ENCODE data around the gene GPBP1.
A peak's percentile ranks its signal among the peaks of the same experiment; 100 is the strongest.
"Not testable (repeated sequence)": the region's sequence is repeated elsewhere in the genome, so short reads cannot be mapped to it uniquely, and the experiment has no call there.

Gene GPBP1

DNA sequence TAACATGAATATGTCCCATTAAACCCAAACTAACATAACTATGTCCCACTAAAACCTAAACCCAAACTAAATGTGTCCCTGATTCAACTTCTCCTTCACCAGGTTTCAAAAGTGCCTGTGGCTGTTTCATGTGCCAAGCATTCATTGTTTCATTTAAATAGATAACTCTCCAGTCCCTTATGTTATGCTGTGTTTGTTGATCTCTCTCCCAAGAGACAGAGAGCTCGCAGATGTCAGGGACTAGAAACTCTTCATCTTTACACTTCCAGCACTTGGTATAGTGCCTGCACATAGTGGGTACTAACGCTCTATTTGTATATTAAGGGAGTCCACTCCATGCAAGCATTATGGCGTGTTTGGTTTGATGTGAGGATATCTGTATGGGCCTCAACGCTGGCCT lies 118.0 kb downstream of the GPBP1 start:
- no peak for DNase-seq (ENCODE audit: low read depth)

DNA sequence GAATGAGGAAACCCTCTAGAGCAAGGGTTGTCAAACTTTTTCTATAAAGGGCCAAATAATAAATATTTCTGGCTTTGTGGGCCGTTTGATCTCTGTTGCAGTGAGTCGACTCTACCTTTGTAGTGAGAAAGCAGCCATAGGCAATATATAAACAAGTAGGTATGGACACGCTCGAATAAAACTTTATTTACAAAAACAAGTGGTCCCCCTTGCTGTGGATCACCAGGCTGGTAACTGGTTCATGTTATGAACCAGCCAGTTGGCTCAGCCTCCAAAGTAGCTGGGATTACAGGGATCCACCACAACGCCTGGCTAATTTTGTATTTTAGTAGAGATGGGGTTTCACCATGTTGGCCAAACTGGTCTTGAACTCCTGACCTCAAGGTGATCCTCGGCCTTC lies 118.5 kb downstream of the GPBP1 start:
- DNase-seq (ENCODE audit: low read depth), result no peak

- DNase-seq (ENCODE audit: low read depth), result peak; percentile 77
These were observed 124.6 kb downstream of the GPBP1 start for GRCh38 chr5:57298295-57298984.

DNA sequence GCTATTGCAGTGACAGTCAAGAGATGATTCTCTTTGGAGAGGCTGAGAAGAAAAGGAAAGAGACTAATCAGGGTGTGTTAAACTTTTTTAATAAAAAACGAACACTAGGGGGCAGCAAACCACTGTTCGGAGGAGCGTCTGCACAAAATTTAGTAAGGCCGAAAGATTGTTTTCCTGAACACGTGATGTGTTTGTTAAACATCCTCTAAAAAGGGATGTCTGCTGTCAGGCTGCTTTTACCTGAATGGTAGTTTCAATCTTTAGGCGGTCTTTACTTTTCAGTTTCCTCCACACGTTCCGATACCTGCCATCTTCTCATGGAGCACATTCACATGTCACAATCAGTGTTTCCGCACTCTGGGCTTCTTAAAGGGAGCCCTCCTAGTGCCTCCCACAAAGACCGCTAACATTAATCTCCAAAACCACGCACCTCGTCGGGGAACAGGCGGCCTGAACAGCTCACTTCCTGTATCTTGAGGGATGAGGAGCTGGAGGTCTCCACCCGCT lies 125.2 kb downstream of the GPBP1 start:
- peak; percentile 29 for DNase-seq (ENCODE audit: low read depth)

- DNase-seq (ENCODE audit: low read depth), result no peak
These were observed 126.1 kb downstream of the GPBP1 start for GRCh38 chr5:57299986-57300385.

DNA sequence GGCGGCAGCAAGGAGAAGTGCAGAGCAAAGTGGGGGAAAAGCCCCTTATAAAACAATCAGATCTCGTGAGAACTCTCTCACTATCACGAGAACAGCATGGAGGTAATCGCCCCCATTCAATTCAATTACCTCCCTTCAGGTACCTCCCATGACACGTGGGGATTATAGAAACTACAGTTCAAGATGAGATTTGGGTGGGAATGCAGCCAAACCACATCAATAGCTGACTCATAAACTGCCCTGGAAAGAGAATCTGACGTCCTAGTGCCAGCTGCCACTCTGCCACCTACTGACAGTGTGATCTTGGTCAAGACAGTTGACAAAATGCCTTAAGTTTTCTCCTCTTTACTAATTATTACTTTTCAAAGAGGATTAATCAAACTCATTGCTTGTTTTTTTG lies 128.3 kb downstream of the GPBP1 start:
- peak; percentile 38 for DNase-seq (ENCODE audit: low read depth)

GRCh38 chr5:57302643-57303042 lies 128.8 kb downstream of the GPBP1 start:
- DNase-seq (ENCODE audit: low read depth), result no peak

- DNase-seq (ENCODE audit: low read depth), result no peak
These were observed 130.1 kb downstream of the GPBP1 start for GRCh38 chr5:57303985-57304384.

GRCh38 chr5:57304931-57305330 lies 131.1 kb downstream of the GPBP1 start:
- DNase-seq (ENCODE audit: low read depth), result no peak

- DNase-seq (ENCODE audit: low read depth), result no peak
These were observed 132.5 kb downstream of the GPBP1 start for GRCh38 chr5:57306359-57306758.

- no peak for DNase-seq (ENCODE audit: low read depth)
These were observed 133.7 kb downstream of the GPBP1 start for GRCh38 chr5:57307516-57307915.

DNA sequence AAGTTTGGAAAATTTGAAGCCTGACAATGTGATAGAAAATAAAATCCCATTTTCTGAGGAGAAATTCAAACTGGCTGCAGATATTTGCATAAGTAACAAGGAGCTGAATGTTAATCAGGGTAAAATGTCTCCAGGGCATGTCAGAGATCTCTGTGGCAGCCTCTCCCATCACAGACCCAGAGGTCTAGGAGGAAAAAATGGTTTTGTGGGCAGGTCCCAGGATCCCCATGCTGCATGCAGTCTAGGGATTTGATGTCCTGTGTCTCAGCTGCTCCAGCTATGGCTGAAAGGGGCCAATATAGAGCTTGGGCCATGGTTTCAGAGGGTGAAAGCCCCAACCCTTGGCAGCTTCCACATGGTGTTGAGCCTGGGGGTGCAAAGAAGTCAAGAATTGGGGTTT lies 135.2 kb downstream of the GPBP1 start:
- DNase-seq (ENCODE audit: low read depth), result not testable (repeated sequence)

DNA sequence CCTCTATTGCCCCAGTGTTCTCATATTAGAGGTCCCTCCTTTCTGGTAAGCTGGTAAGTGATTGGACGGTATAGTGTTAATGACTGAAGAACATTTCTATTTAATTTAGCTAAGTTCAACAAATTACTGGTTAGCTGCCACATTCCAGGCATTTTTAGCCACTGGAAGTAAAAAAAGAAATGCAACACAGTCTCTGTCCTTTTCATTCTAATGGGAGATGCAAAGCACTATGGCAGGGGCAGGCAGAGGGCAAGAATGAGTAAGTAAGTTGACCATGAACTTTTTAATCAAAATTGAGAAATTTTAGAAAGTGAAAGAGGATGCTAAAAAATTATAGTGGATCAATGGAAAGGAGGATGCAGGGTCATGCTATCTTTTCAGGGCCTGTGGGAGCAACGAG lies 137.4 kb downstream of the GPBP1 start:
- no peak for DNase-seq (ENCODE audit: low read depth)

- no peak for DNase-seq (ENCODE audit: low read depth)
These were observed 138.3 kb downstream of the GPBP1 start for GRCh38 chr5:57311921-57312735.

GRCh38 chr5:57313716-57314115 lies 139.9 kb downstream of the GPBP1 start:
- no peak for DNase-seq (ENCODE audit: low read depth)

Measured in activated T-cell treated with anti-CD3 and anti-CD28 coated beads for 24 hours (primary cell).